ENCODE results near the gene PCSK5. TPM values are rescaled to one million over a fixed set of nuclear protein-coding genes. Genes with fewer than 3 reads are reported as not detected.
"Not testable (repeated sequence)": the region's sequence is repeated elsewhere in the genome, so short reads cannot be mapped to it uniquely, and the experiment has no call there.

Gene PCSK5
- total RNA-seq, 2 experiments from 2014 or later, result 0.76 TPM; not detected in 1

GRCh38 chr9:76077537-76077936 lies 187.1 kb downstream of the PCSK5 start:
- no peak overlapping the region for H3K4me2 ChIP-seq (ENCODE audit: low read length)
- no peak for DNase-seq (ENCODE audit: low spot score)
- H3K9me3 ChIP-seq (ENCODE audit: low read length), result no peaks in the 10 kb centered on the region
- H3K79me2 ChIP-seq (ENCODE audit: insufficient read depth, low read depth, low read length), result no peaks in the 10 kb centered on the region
- BruUV-seq (replicated peaks), result no TSS peak
- H2AFZ ChIP-seq (ENCODE audit: low read length), result no peak overlapping the region
- H3K27ac ChIP-seq (ENCODE audit: low read depth, low read length, poor library complexity, severe bottlenecking), result no peak overlapping the region
- H3K4me1 ChIP-seq (ENCODE audit: insufficient read depth, low read length, poor library complexity, severe bottlenecking), result no peaks in the 10 kb centered on the region
- CTCF ChIA-PET (ENCODE audit: unreplicated experiment), result no interaction called here
- no peaks in the 10 kb centered on the region for H3K9me2 ChIP-seq (ENCODE audit: insufficient read depth, low read length)
- H3K36me3 ChIP-seq (ENCODE audit: insufficient read depth, low read length), result no peaks in the 10 kb centered on the region
- intact Hi-C loops (cut with micrococcal nuclease; ENCODE audit: unreplicated experiment), result no loop called here
- no peak for TF ChIP-seq CTCF (conservative IDR thresholded peaks at IDR 0.05; ENCODE audit: low read length)
- TF ChIP-seq EZH2phosphoT487 (IDR thresholded peaks at IDR 0.05; ENCODE audit: borderline replicate concordance, low read depth, low read length), result no peak
- no peak overlapping the region for H3K4me3 ChIP-seq (ENCODE audit: low read depth, low read length, poor library complexity, severe bottlenecking)
- H4K20me1 ChIP-seq (ENCODE audit: insufficient read depth, low read length), result no peaks in the 10 kb centered on the region
- POLR2A ChIA-PET, result interaction anchor here (0.7 kb wide), 1 partner anchor 22 kb away, joined by 3 read pairs; no protein-coding TSS in a partner anchor

DNA sequence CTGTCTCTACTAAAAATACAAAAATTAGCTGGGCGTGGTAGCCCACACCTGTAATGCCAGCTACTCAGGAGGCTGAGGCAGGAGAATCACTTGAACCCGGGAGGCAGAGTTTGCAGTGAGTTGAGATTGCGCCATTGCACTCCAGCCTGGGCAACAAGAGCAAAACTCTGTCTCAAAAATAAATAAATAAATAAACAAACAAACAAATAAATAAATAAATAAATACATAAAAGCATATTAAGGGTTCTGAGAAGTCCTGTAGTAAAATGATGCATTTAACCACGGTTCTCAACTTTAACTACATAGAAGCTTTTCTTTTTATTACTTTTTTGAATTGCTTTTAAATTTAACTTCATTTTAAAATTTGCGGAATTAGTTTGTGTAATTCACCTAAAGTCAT lies 190.8 kb downstream of the PCSK5 start:
- H3K9me2 ChIP-seq (ENCODE audit: insufficient read depth, low read length); BruUV-seq (replicated peaks); H3K4me2 ChIP-seq (ENCODE audit: low read length); H3K27ac ChIP-seq (ENCODE audit: low read depth, low read length, poor library complexity, severe bottlenecking); DNase-seq (ENCODE audit: low spot score); H3K4me3 ChIP-seq (ENCODE audit: low read depth, low read length, poor library complexity, severe bottlenecking); H3K36me3 ChIP-seq (ENCODE audit: insufficient read depth, low read length); H2AFZ ChIP-seq (ENCODE audit: low read length); H3K9me3 ChIP-seq (ENCODE audit: low read length); CTCF ChIA-PET (ENCODE audit: unreplicated experiment); H3K79me2 ChIP-seq (ENCODE audit: insufficient read depth, low read depth, low read length); intact Hi-C loops (cut with micrococcal nuclease; ENCODE audit: unreplicated experiment); H3K4me1 ChIP-seq (ENCODE audit: insufficient read depth, low read length, poor library complexity, severe bottlenecking); H4K20me1 ChIP-seq (ENCODE audit: insufficient read depth, low read length): not testable (repeated sequence)
- POLR2A ChIA-PET, result interaction anchor here (0.6 kb wide), 1 partner anchor 38 kb away, joined by 5 read pairs; no protein-coding TSS in a partner anchor

DNA sequence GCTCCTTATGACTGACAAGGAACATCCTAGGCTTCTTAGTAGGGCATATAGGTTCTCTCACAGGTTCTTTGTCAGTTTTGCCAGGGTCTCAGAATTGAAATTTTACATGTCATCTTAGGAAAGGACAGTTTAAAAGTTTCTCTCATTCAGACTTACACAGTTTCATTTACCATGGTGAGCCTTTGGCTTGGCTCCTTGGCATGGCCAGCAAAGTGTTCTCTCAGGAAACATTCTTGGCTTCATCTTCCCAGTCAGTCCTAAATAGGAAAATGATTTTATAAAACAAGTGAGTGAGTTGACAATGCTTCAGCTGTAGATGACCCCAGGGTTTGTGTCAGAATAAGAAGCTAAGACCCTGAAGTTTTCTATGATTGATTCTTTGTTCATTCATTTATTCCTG lies 191.6 kb downstream of the PCSK5 start:
- Histone ChIP-seq H3K9me3 (ENCODE audit: low read length) (no peaks in the 10 kb centered on the region), H3K4me3 (ENCODE audit: low read depth, low read length, poor library complexity, severe bottlenecking) (no peak overlapping the region), H3K36me3 (ENCODE audit: insufficient read depth, low read length) (no peaks in the 10 kb centered on the region), H2AFZ (ENCODE audit: low read length) (no peak overlapping the region), H3K4me1 (ENCODE audit: insufficient read depth, low read length, poor library complexity, severe bottlenecking) (no peaks in the 10 kb centered on the region), H4K20me1 (ENCODE audit: insufficient read depth, low read length) (no peaks in the 10 kb centered on the region), H3K79me2 (ENCODE audit: insufficient read depth, low read depth, low read length) (no peaks in the 10 kb centered on the region), H3K27ac (ENCODE audit: low read depth, low read length, poor library complexity, severe bottlenecking) (no peak overlapping the region), H3K4me2 (ENCODE audit: low read length) (no peak overlapping the region), H3K9me2 (ENCODE audit: insufficient read depth, low read length) (no peaks in the 10 kb centered on the region)
- DNase-seq (ENCODE audit: low spot score), result no peak
- ChIA-PET POLR2A (no interaction called here), CTCF (ENCODE audit: unreplicated experiment) (no interaction called here)
- TF ChIP-seq EZH2phosphoT487 (IDR thresholded peaks at IDR 0.05; ENCODE audit: borderline replicate concordance, low read depth, low read length) (no peak), CTCF (conservative IDR thresholded peaks at IDR 0.05; ENCODE audit: low read length) (no peak)
- no TSS peak for BruUV-seq (replicated peaks)
- intact Hi-C loops (cut with micrococcal nuclease; ENCODE audit: unreplicated experiment), result no loop called here

Data from OCI-LY7 (cell line).